Activated naive CD8-positive, alpha-beta T cell treated with anti-CD3 and anti-CD28 coated beads, Interleukin-2, amount 10 ng/mL, durations not matched to agents 7 days and 5 days (primary cell): ENCODE data around the gene RYR1. TPM values are rescaled to one million over a fixed set of nuclear protein-coding genes. Genes with fewer than 3 reads are reported as not detected.
"Not testable (repeated sequence)": the region's sequence is repeated elsewhere in the genome, so short reads cannot be mapped to it uniquely, and the experiment has no call there.

Source experiments
- ATAC-seq: fragments of 150-1000 bp; cut with Tn5 transposase; one replicate; pipeline ENCODE4 v1.10.0; 2021; ENCODE audit warnings: low read depth, moderate library complexity
- POLR2A ChIA-PET: fragments of 350-600 bp; sonication (Branson Sonifier 250); formaldehyde crosslinking; loops from one replicate; lab custom pipeline; 2021; ENCODE audit warnings: antibody characterized with exemption; lab: Charles Lee
- DNase-seq: peaks from one replicate; pipeline ENCODE4 v3.0.0; 2021
- H3K27ac Mint-ChIP-seq: one replicate; pipeline ENCODE4 v1.8.0; 2022; ENCODE audit warnings: mild to moderate bottlenecking, mixed read lengths
- H3K27me3 Mint-ChIP-seq: one replicate; pipeline ENCODE4 v1.8.0; 2022; ENCODE audit warnings: mild to moderate bottlenecking, moderate library complexity, mixed read lengths
- H3K36me3 Mint-ChIP-seq: one replicate; pipeline ENCODE4 v1.8.0; 2021; ENCODE audit warnings: mild to moderate bottlenecking, mixed read lengths
- H3K4me1 Mint-ChIP-seq: one replicate; pipeline ENCODE4 v1.8.0; 2021; ENCODE audit warnings: mixed read lengths
- H3K4me3 Mint-ChIP-seq: one replicate; pipeline ENCODE4 v1.8.0; 2022; ENCODE audit warnings: mild to moderate bottlenecking, moderate library complexity, mixed read lengths
- H3K9me3 Mint-ChIP-seq: one replicate; pipeline ENCODE4 v1.8.0; 2021; ENCODE audit warnings: mixed read lengths
- total RNA-seq, 2 experiments: library from RNA; stranded (reverse); gene quantifications; one replicate each; pipeline ENCODE4 v1.2.3, GENCODE V29; 2021

Gene RYR1
- total RNA-seq, 2 experiments from 2014 or later: 2.9 to 3.5 TPM

GRCh38 chr19:38404858-38405257 is 28.6 kb upstream of the RYR1 start:
- Mint-ChIP-seq H3K4me3 (no peak overlapping the region), H3K9me3 (no peaks in the 10 kb centered on the region), H3K27me3 (peaks cover 6% of the 10 kb centered on the region), H3K36me3 (peaks cover 12% of the 10 kb centered on the region), H3K27ac (no peak overlapping the region), H3K4me1 (peaks cover 6% of the 10 kb centered on the region)
- POLR2A ChIA-PET: interaction anchor here (0.5 kb wide), 1 partner anchor 109 kb away, joined by 4 read pairs; no protein-coding TSS in a partner anchor
- ATAC-seq: no peak
- DNase-seq: no peak

GRCh38 chr19:38405276-38405675 is 28.2 kb upstream of the RYR1 start:
- Mint-ChIP-seq H3K27me3 (peaks cover 6% of the 10 kb centered on the region), H3K27ac (peak overlapping the region; percentile 42), H3K9me3 (no peaks in the 10 kb centered on the region), H3K36me3 (peaks cover 12% of the 10 kb centered on the region), H3K4me1 (peaks cover 6% of the 10 kb centered on the region), H3K4me3 (peak overlapping the region; percentile 37)
- ATAC-seq: no peak
- POLR2A ChIA-PET: no interaction called here
- no peak for DNase-seq

- H3K4me3 Mint-ChIP-seq: no peak overlapping the region
- H3K27me3 Mint-ChIP-seq: no peaks in the 10 kb centered on the region
- POLR2A ChIA-PET: interaction anchor here (0.5 to 1.6 kb wide), 3 partner anchors 14 to 937 kb away, joined by 3 to 5 read pairs (median 4); no protein-coding TSS in a partner anchor
- no peaks in the 10 kb centered on the region for H3K4me1 Mint-ChIP-seq
- H3K27ac Mint-ChIP-seq: no peak overlapping the region
- DNase-seq (no peak), ATAC-seq (no peak)
- H3K9me3 Mint-ChIP-seq: no peaks in the 10 kb centered on the region
- peaks cover 11% of the 10 kb centered on the region for H3K36me3 Mint-ChIP-seq
Measured at GRCh38 chr19:38409631-38410133, 23.8 kb upstream of the RYR1 start.

- DNase-seq, H3K9me3 Mint-ChIP-seq, ATAC-seq, H3K27ac Mint-ChIP-seq, H3K36me3 Mint-ChIP-seq, H3K4me3 Mint-ChIP-seq, H3K27me3 Mint-ChIP-seq, H3K4me1 Mint-ChIP-seq: not testable (repeated sequence)
- POLR2A ChIA-PET: interaction anchor here (0.7 to 1.6 kb wide), 2 partner anchors 15 kb away, joined by 3 to 5 read pairs; no protein-coding TSS in a partner anchor
Measured at GRCh38 chr19:38410407-38410806, 23.1 kb upstream of the RYR1 start.

- Mint-ChIP-seq H3K4me3 (no peak overlapping the region), H3K27ac (no peak overlapping the region), H3K36me3 (peaks cover 6% of the 10 kb centered on the region), H3K4me1 (no peaks in the 10 kb centered on the region), H3K9me3 (no peaks in the 10 kb centered on the region), H3K27me3 (no peaks in the 10 kb centered on the region)
- DNase-seq (no peak), ATAC-seq (no peak)
- POLR2A ChIA-PET: interaction anchor here (1.6 kb wide), 1 partner anchor 15 kb away, joined by 5 read pairs; no protein-coding TSS in a partner anchor
Measured at GRCh38 chr19:38411041-38411712, 22.3 kb upstream of the RYR1 start.

- H3K27me3 Mint-ChIP-seq, DNase-seq, H3K4me1 Mint-ChIP-seq, H3K9me3 Mint-ChIP-seq, ATAC-seq, H3K36me3 Mint-ChIP-seq, H3K4me3 Mint-ChIP-seq, H3K27ac Mint-ChIP-seq: not testable (repeated sequence)
- POLR2A ChIA-PET: interaction anchor here (1.2 kb wide), 1 partner anchor 8 kb away, joined by 4 read pairs; the partner anchor contains the start of gene FAM98C
Measured at GRCh38 chr19:38411898-38412297, 21.6 kb upstream of the RYR1 start.

- Mint-ChIP-seq H3K4me3 (no peak overlapping the region), H3K27me3 (no peaks in the 10 kb centered on the region), H3K9me3 (no peaks in the 10 kb centered on the region), H3K27ac (no peak overlapping the region), H3K36me3 (peaks cover 2% of the 10 kb centered on the region), H3K4me1 (peaks cover 8% of the 10 kb centered on the region)
- DNase-seq (no peak), ATAC-seq (no peak)
- POLR2A ChIA-PET: interaction anchor here (1.2 kb wide), 1 partner anchor 9 kb away, joined by 4 read pairs; the partner anchor contains the start of gene FAM98C
Measured at GRCh38 chr19:38412491-38412890, 21.0 kb upstream of the RYR1 start.

- no peak for ATAC-seq
- POLR2A ChIA-PET: interaction anchor here (1.0 to 1.2 kb wide), 2 partner anchors 9 kb away, joined by 3 to 4 read pairs; partner anchors contain the start of gene FAM98C
Measured at GRCh38 chr19:38412961-38413360, 20.5 kb upstream of the RYR1 start.

GRCh38 chr19:38413416-38413815 is 20.1 kb upstream of the RYR1 start:
- POLR2A ChIA-PET: interaction anchor here (1.0 kb wide), 1 partner anchor 10 kb away, joined by 3 read pairs; no protein-coding TSS in a partner anchor
- DNase-seq (no peak), ATAC-seq (no peak)
- Mint-ChIP-seq H3K27me3 (no peaks in the 10 kb centered on the region), H3K27ac (no peak overlapping the region), H3K4me3 (no peak overlapping the region), H3K4me1 (peaks cover 14% of the 10 kb centered on the region), H3K9me3 (no peaks in the 10 kb centered on the region), H3K36me3 (peaks cover 2% of the 10 kb centered on the region)

More at GRCh38 chr19:38412961-38413360, 20.5 kb upstream of the RYR1 start:
- Mint-ChIP-seq H3K27ac (no peak overlapping the region), H3K27me3 (no peaks in the 10 kb centered on the region), H3K9me3 (no peaks in the 10 kb centered on the region), H3K4me1 (peaks cover 13% of the 10 kb centered on the region), H3K36me3 (peaks cover 2% of the 10 kb centered on the region), H3K4me3 (no peak overlapping the region)
- DNase-seq: no peak

- no peaks in the 10 kb centered on the region for H3K36me3 Mint-ChIP-seq
- H3K4me3 Mint-ChIP-seq: peak overlapping the region; percentile 77
- no peak for ATAC-seq
- peaks cover 2% of the 10 kb centered on the region for H3K27me3 Mint-ChIP-seq
- H3K4me1 Mint-ChIP-seq: peaks cover 17% of the 10 kb centered on the region
- no peak for DNase-seq
- POLR2A ChIA-PET: interaction anchor here (1.1 kb wide), 1 partner anchor 14 kb away, joined by 4 read pairs; the partner anchor contains the start of gene FAM98C
- H3K27ac Mint-ChIP-seq: peak overlapping the region; percentile 82
- no peaks in the 10 kb centered on the region for H3K9me3 Mint-ChIP-seq
Measured at GRCh38 chr19:38417146-38417543, 16.3 kb upstream of the RYR1 start.

GRCh38 chr19:38417544-38418506 is 15.7 kb upstream of the RYR1 start:
- DNase-seq: peak; percentile 75
- ATAC-seq: peak; percentile 90
- no peaks in the 10 kb centered on the region for H3K36me3 Mint-ChIP-seq
- peak overlapping the region; percentile 82 for H3K27ac Mint-ChIP-seq
- peaks cover 2% of the 10 kb centered on the region for H3K27me3 Mint-ChIP-seq
- peak overlapping the region; percentile 77 for H3K4me3 Mint-ChIP-seq
- no peaks in the 10 kb centered on the region for H3K9me3 Mint-ChIP-seq
- peaks cover 17% of the 10 kb centered on the region for H3K4me1 Mint-ChIP-seq
- POLR2A ChIA-PET: interaction anchor here (1.1 kb wide), 1 partner anchor 14 kb away, joined by 4 read pairs; the partner anchor contains the start of gene FAM98C

- ATAC-seq (no peak), DNase-seq (no peak)
- Mint-ChIP-seq H3K9me3 (no peaks in the 10 kb centered on the region), H3K27ac (no peak overlapping the region), H3K4me3 (no peak overlapping the region), H3K27me3 (peaks cover 2% of the 10 kb centered on the region), H3K4me1 (peaks cover 20% of the 10 kb centered on the region), H3K36me3 (no peaks in the 10 kb centered on the region)
- POLR2A ChIA-PET: no interaction called here
Measured at GRCh38 chr19:38420935-38421334, 12.6 kb upstream of the RYR1 start.

- Mint-ChIP-seq H3K4me3 (no peak overlapping the region), H3K27ac (no peak overlapping the region), H3K9me3 (no peaks in the 10 kb centered on the region), H3K36me3 (no peaks in the 10 kb centered on the region), H3K4me1 (peaks cover 19% of the 10 kb centered on the region), H3K27me3 (peaks cover 3% of the 10 kb centered on the region)
- ATAC-seq (no peak), DNase-seq (no peak)
- POLR2A ChIA-PET: no interaction called here
Measured at GRCh38 chr19:38421856-38422255, 11.6 kb upstream of the RYR1 start.
